Calu3 (cell line): ENCODE measurements around the gene OR5K2. TPM values are rescaled to one million over a fixed set of nuclear protein-coding genes. Genes with fewer than 3 reads are reported as not detected.

Experiments
- BruUV-seq: library from RNA; stranded (reverse); fragments of 400-500 nt; replicated peaks from 2 replicates; lab custom pipeline; 2021; lab: Mats Ljungman, UMichigan
- CTCF ChIA-PET: fragments of 300-600 bp; sonication (Branson Sonifier 250); formaldehyde crosslinking; loops from one replicate; lab custom pipeline; 2022; ENCODE audit warnings: antibody characterized with exemption; lab: Charles Lee
- DNase-seq: peaks from one replicate; pipeline ENCODE4 v3.0.0; 2022
- H3K27ac Mint-ChIP-seq: one replicate; pipeline ENCODE4 v1.8.0; 2022; ENCODE audit warnings: mixed read lengths; ENCODE audit not compliant: unreplicated experiment
- H3K27me3 Mint-ChIP-seq: one replicate; pipeline ENCODE4 v1.8.0; 2022; ENCODE audit warnings: mixed read lengths; ENCODE audit not compliant: unreplicated experiment
- H3K36me3 Mint-ChIP-seq: one replicate; pipeline ENCODE4 v1.8.0; 2022; ENCODE audit warnings: mild to moderate bottlenecking, moderate library complexity, mixed read lengths; ENCODE audit not compliant: insufficient read depth, unreplicated experiment
- H3K4me1 Mint-ChIP-seq: one replicate; pipeline ENCODE4 v1.8.0; 2022; ENCODE audit warnings: mild to moderate bottlenecking, low read depth, mixed read lengths; ENCODE audit not compliant: unreplicated experiment
- H3K4me3 Mint-ChIP-seq: one replicate; pipeline ENCODE4 v1.8.0; 2022; ENCODE audit warnings: mild to moderate bottlenecking, low read depth, moderate library complexity, mixed read lengths; ENCODE audit not compliant: unreplicated experiment
- H3K9me3 Mint-ChIP-seq: one replicate; pipeline ENCODE4 v1.8.0; 2022; ENCODE audit warnings: low read depth, mixed read lengths; ENCODE audit not compliant: unreplicated experiment
- CTCF ChIP-seq: fragments of 200-600 bp; IDR thresholded peaks from one replicate; pipeline ENCODE4 v1.8.0; 2022; ENCODE audit warnings: antibody characterized with exemption; ENCODE audit not compliant: unreplicated experiment
- intact Hi-C: fragments of 100-400 bp; cut with micrococcal nuclease; formaldehyde crosslinking; loops from one replicate; pipeline ENCODE4 v1.10.0; 2022; ENCODE audit not compliant: unreplicated experiment
- total RNA-seq: library from RNA; stranded (reverse); gene quantifications from 2 replicates; pipeline ENCODE4 v1.2.3, GENCODE V29; 2022

OR5K2 gene
- total RNA-seq, 1 experiment from 2014 or later = not detected

GRCh38 chr3:98536456-98537017, 39.1 kb downstream of the OR5K2 start:
- intact Hi-C loops = no loop called here
- Mint-ChIP-seq H3K27me3 (no peaks in the 10 kb centered on the region), H3K36me3 (no peaks in the 10 kb centered on the region), H3K27ac (no peak overlapping the region), H3K4me1 (no peaks in the 10 kb centered on the region), H3K9me3 (no peaks in the 10 kb centered on the region), H3K4me3 (no peak overlapping the region)
- CTCF ChIA-PET = interaction anchor here (1.0 to 2.3 kb wide), 2 partner anchors 14 to 34 kb away, joined by 3 to 6 read pairs; partner anchors contain the start of gene CLDND1
- no TSS peak for BruUV-seq
- no peak for DNase-seq
- no peak for TF ChIP-seq CTCF

- Mint-ChIP-seq H3K36me3 (no peaks in the 10 kb centered on the region), H3K4me1 (no peaks in the 10 kb centered on the region), H3K27me3 (no peaks in the 10 kb centered on the region), H3K27ac (no peak overlapping the region), H3K9me3 (no peaks in the 10 kb centered on the region), H3K4me3 (no peak overlapping the region)
- TF ChIP-seq CTCF = no peak
- BruUV-seq = no TSS peak
- CTCF ChIA-PET = no interaction called here
- intact Hi-C loops = no loop called here
- DNase-seq = no peak
Observed at GRCh38 chr3:98540346-98540745, 42.9 kb downstream of the OR5K2 start.

GRCh38 chr3:98541695-98542094, 44.2 kb downstream of the OR5K2 start:
- Mint-ChIP-seq H3K27me3 (no peaks in the 10 kb centered on the region), H3K4me3 (no peak overlapping the region), H3K36me3 (no peaks in the 10 kb centered on the region), H3K9me3 (no peaks in the 10 kb centered on the region), H3K27ac (no peak overlapping the region), H3K4me1 (no peaks in the 10 kb centered on the region)
- no peak for DNase-seq
- intact Hi-C loops = no loop called here
- no TSS peak for BruUV-seq
- TF ChIP-seq CTCF = no peak
- CTCF ChIA-PET = interaction anchor here (0.5 kb wide), 1 partner anchor 1529 kb away, joined by 5 read pairs; no protein-coding TSS in a partner anchor

GRCh38 chr3:98542623-98543022, 45.1 kb downstream of the OR5K2 start:
- TF ChIP-seq CTCF = no peak
- H3K4me1 Mint-ChIP-seq = no peaks in the 10 kb centered on the region
- no peak for DNase-seq
- intact Hi-C loops = no loop called here
- H3K27ac Mint-ChIP-seq = no peak overlapping the region
- H3K9me3 Mint-ChIP-seq = no peaks in the 10 kb centered on the region
- H3K27me3 Mint-ChIP-seq = no peaks in the 10 kb centered on the region
- H3K4me3 Mint-ChIP-seq = no peak overlapping the region
- BruUV-seq = no TSS peak
- no peaks in the 10 kb centered on the region for H3K36me3 Mint-ChIP-seq
- CTCF ChIA-PET = interaction anchor here (0.8 kb wide), 1 partner anchor 21 kb away, joined by 3 read pairs; no protein-coding TSS in a partner anchor
